NCI-H2227 treated with DMSO at 0.1 percent for 48 hours (cell line): Measurements from ENCODE around the gene C4B.
"Not testable (repeated sequence)": the region's sequence is repeated elsewhere in the genome, so short reads cannot be mapped to it uniquely, and the experiment has no call there.

Experiments
- DNase-seq: peaks from one replicate; lab custom pipeline; 2025; lab: John Stamatoyannopoulos, UW

Gene C4B

GRCh38 chr6:32014547-32014946, at the start of gene C4B:
C4B (plus strand) TSS chr6:32014795; CDS start chr6:32014846, 51 bp downstream.
- not testable (repeated sequence) for DNase-seq

- DNase-seq = no peak
Measured at GRCh38 chr6:31965700-31966099, 48.9 kb upstream of the C4B start.

GRCh38 chr6:31966506-31966905, 48.1 kb upstream of the C4B start:
- DNase-seq = no peak

- DNase-seq = no peak
Measured at GRCh38 chr6:31966997-31967925, 47.3 kb upstream of the C4B start.

GRCh38 chr6:31967926-31968320, 46.7 kb upstream of the C4B start:
- no peak for DNase-seq

- no peak for DNase-seq
Measured at GRCh38 chr6:31968326-31968725, 46.3 kb upstream of the C4B start.

- DNase-seq = no peak
Measured at GRCh38 chr6:31968791-31969711, 45.5 kb upstream of the C4B start.

GRCh38 chr6:31969712-31970603, 44.6 kb upstream of the C4B start:
- DNase-seq = no peak

GRCh38 chr6:31970604-31971271, 43.9 kb upstream of the C4B start:
- DNase-seq = no peak

- DNase-seq = peak; percentile 63
Measured at GRCh38 chr6:31971279-31971992, 43.2 kb upstream of the C4B start.

- peak; percentile 99 for DNase-seq
Measured at GRCh38 chr6:31971993-31972708, 42.4 kb upstream of the C4B start, which contains the start of gene DXO. DXO (minus strand) TSS chr6:31972138; CDS start chr6:31971675, 463 bp downstream.

GRCh38 chr6:31972709-31973350, 41.8 kb upstream of the C4B start:
- DNase-seq = no peak

- DNase-seq = not testable (repeated sequence)
Measured at GRCh38 chr6:31976065-31976464, 38.5 kb upstream of the C4B start.

- DNase-seq = no peak
Measured at GRCh38 chr6:31977816-31978431, 36.7 kb upstream of the C4B start.

GRCh38 chr6:31978831-31979230, 35.8 kb upstream of the C4B start:
- DNase-seq = no peak

GRCh38 chr6:31979238-31979898, 35.2 kb upstream of the C4B start:
- DNase-seq = no peak

- DNase-seq = not testable (repeated sequence)
Measured at GRCh38 chr6:31980195-31980876, 34.3 kb upstream of the C4B start.
